Right ventricle myocardium inferior (tissue), 1 donor: ENCODE data around the gene PIK3IP1. TPM values are rescaled to one million over a fixed set of nuclear protein-coding genes. Genes with fewer than 3 reads are reported as not detected.
"Not testable (repeated sequence)": the region's sequence is repeated elsewhere in the genome, so short reads cannot be mapped to it uniquely, and the experiment has no call there.

Experiments
- ATAC-seq: fragments of 200-7000 bp; cut with Tn5 transposase; one replicate; pipeline ENCODE4 v1.9.1; 2020; ENCODE audit warnings: mild to moderate bottlenecking, moderate library complexity
- DNase-seq: peaks from one replicate; pipeline ENCODE4 v3.0.0; 2021; ENCODE audit errors: missing footprints
- intact Hi-C: fragments of 100-400 bp; cut with DNase I; formaldehyde crosslinking; loops from one replicate; pipeline ENCODE4 v1.11.0; 2022
- total RNA-seq: library from RNA; stranded (reverse); fragmentation: NEBNext Ultra II Directional; extraction: Animal tissue kit (Norgen Biotek cat#: 25700); gene quantifications from one replicate; pipeline ENCODE4 v1.2.1, GENCODE V29; 2021
- donor health status: DM: no; HTN: yes; CAD: no; lungs with severe emphysema.

The PIK3IP1 gene
- total RNA-seq, 1 donor from 2014 or later, result 13.7 TPM

DNA sequence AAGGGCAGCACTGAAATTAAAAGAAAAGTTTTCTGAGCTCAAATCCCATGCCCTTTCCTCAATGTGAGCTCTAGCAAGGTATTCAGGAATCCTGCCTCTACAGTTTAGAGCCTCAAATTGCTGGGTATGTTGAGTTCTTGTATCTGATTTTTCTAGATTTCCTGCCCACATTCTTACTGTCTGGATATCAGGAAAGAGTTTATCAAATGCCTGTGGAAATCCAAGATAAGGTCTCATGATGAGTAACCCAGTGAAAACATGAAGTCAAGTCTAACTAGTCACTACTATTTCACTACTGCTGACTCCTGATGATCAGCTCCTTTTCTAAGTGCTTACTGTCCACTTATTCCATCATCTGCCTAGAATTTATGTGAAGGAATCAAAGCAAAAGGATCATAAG is 50.4 kb downstream of the PIK3IP1 start:
- no peak for DNase-seq
- no peak for ATAC-seq
- intact Hi-C loops, result no loop called here

DNA sequence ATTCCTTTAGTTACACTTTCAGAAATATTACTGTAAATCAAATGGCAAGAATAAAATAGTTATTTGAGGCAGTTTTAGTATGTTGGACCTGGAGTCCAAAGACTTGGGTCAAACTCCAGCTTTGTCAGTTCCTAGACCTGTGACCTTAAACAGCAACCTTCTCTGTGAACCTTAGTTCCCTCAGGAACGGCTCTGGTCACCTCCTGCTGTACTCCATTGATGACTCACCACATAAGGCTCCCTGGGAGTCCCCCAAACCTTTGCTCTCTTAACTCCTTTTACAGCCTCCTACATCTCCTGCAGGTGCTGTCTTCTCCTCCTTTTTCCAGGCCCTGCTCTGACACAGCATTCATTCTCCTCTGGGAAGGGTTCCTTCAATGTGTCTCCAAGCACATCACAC is 51.1 kb downstream of the PIK3IP1 start:
- ATAC-seq (no peak), DNase-seq (no peak)
- intact Hi-C loops, result no loop called here

DNA sequence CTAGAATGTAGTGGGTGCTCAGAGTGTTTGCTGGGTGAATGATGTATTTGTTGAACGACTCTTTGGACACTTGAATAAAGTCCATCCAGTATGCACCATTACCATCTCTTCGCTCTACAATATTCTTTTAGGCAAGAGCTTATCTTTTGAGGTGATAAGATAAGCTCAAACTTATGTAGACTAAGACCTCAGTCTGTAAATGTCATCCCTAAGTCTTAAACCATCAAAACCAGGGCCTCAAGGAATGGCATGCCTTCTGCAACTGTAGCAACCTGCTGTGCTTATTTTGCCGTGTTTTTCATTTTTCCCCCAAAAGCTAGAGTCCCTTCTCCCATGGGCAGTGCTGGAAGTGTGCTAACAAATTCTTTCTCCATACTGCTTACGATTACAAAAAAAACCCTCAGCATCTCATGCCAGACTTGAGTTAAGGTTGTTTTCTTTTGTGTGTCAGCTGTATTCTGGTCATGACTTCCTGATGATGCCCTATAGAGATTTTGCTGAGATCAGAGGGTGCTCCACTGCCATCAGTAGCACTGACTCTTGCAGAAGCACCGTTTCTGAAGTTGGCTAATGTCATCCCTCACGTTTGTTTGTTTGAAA is 52.4 kb downstream of the PIK3IP1 start:
- DNase-seq, result no peak
- ATAC-seq, result no peak
- intact Hi-C loops, result no loop called here

DNA sequence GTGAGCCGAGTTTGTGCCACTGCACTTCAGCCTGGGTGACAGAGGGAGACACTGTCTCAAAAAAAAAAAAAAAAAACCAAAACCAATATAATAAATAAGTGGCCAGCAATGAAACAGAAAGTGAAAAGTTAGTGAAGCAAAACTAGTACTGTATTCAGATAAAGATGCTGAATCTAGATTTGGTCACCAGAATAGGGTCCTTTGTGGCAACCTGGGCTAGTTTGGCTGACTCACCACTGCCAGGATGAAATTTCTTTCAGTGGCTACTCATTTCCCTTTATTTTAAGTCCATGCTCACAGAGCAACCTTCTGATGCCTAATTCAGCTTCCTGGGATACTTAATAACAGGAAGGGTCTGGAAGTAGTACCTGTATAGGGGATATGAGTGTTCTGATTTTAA is 54.2 kb downstream of the PIK3IP1 start:
- ATAC-seq (no peak), DNase-seq (no peak)
- intact Hi-C loops, result no loop called here

DNA sequence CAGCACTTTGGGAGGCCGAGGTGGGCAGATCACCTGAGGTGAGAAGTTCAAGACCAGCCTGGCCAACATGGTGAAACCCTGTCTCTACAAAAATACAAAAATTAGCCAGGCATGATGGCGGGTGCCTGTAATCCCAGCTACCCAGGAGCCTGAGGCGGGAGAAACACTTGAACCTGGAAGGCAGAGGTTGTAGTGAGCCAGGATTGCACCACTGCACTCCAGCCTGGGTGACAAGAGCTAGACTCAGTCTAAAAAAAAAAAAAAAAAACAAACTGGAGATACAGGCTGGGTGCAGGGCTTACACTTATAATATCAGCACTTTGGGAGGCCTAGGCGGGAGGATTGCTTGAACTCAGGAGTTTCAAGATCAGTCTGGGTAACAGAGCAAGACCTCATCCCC is 56.2 kb downstream of the PIK3IP1 start:
- intact Hi-C loops, ATAC-seq, DNase-seq: not testable (repeated sequence)

DNA sequence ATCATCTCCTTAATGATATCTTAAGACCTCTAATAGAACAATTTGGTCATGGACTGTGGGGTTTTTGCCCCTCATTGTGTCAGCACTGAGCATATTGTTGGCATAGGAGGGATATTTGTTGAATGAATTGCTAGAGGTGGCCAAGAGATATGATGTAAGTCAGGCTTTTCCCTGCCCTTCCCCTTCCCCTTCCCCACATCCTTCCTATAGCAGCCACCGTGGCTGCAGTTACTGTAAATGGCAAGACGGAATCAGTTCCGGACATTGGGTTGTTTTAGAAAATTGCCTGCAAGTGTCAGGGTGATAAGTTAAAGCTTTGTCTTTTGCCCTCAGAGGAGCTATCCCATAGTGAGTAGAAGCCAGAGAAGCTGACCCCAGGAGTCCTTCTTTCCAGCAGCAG is 57.2 kb downstream of the PIK3IP1 start:
- intact Hi-C loops, result no loop called here
- no peak for ATAC-seq
- no peak for DNase-seq

DNA sequence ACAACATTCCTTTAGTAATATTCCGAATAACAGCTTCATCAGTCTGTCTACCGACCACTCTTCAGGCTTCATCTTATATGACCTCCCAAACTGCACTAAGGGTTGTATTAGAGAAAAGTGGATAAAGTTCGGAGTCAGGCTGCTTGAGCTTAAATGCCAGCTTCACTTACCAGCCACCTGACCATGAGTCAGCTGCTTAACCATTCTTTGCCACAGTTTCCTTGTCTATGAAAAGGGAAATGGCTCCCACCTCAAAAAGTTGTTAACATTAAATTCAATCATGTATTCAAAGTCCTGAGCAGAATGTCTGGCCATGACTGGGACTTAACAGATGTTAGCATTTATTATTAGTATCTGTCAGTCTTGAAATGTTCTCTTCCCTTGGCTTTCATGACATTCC is 59.3 kb downstream of the PIK3IP1 start:
- intact Hi-C loops, result loop anchor here (5.0 kb wide), 3 partner anchors 71 to 146 kb away; partner anchors contain the start of gene RNF185
- DNase-seq, result no peak
- ATAC-seq, result no peak

Other genes starting within 250 kb of the PIK3IP1 start
- 250 TPM for gene SMTN, start 211.2 kb downstream of the PIK3IP1 start, total RNA-seq
- gene SELENOM, start 184.9 kb downstream of the PIK3IP1 start, total RNA-seq, result 48.2 TPM
- 16.6 TPM for gene INPP5J, start 169.5 kb downstream of the PIK3IP1 start, total RNA-seq
- gene PLA2G3, start 152.0 kb downstream of the PIK3IP1 start, total RNA-seq, result not detected
- 20.1 TPM for gene RNF185, start 132.3 kb downstream of the PIK3IP1 start, total RNA-seq
- gene LIMK2, start 80.2 kb downstream of the PIK3IP1 start, total RNA-seq, result 11.6 TPM
- gene PATZ1, start 53.9 kb upstream of the PIK3IP1 start, total RNA-seq, result 9.7 TPM
- 59.3 TPM for gene DRG1, start 107.1 kb upstream of the PIK3IP1 start, total RNA-seq
- gene EIF4ENIF1, start 197.4 kb upstream of the PIK3IP1 start, total RNA-seq, result 30.5 TPM
- gene SFI1, start 204.0 kb upstream of the PIK3IP1 start, total RNA-seq, result 6.7 TPM